ENCODE results near the gene PLA2G1B.
"Not testable (repeated sequence)": the region's sequence is repeated elsewhere in the genome, so short reads cannot be mapped to it uniquely, and the experiment has no call there.

Gene PLA2G1B

DNA sequence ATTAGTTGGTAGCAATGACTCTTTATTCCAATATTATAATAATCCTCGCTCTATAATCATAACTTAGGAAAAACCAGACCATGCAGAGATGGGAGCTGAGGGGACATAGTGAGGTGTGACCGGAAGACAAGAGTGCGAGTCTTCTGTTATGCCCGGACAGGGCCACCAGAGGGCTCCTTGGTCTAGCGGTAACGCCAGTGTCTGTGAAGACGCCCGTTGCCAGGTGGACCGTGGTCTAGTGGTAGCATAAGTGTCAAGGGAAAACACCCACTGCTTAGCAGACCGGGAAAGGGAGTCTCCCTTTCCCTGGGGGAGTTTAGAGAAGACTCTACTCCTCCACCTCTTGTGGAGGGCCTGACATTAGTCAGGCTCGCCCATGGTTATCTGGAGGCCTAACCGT is 7.9 kb upstream of the PLA2G1B start:
- H3K4me2 ChIP-seq (ENCODE audit: low read depth, low read length); H3K27ac ChIP-seq (ENCODE audit: low read length); H3K36me3 ChIP-seq (replicated peaks; ENCODE audit: insufficient read depth, low read length); H3F3A ChIP-seq (ENCODE audit: insufficient read depth, low read length); H2AFZ ChIP-seq (ENCODE audit: low read length); H4K20me1 ChIP-seq (ENCODE audit: insufficient read depth, low read length); H3K9me3 ChIP-seq (replicated peaks; ENCODE audit: insufficient read depth, low read length); H3K9ac ChIP-seq (ENCODE audit: low read length); H3K4me3 ChIP-seq (ENCODE audit: low read length); H3K9me2 ChIP-seq (replicated peaks; ENCODE audit: insufficient read depth, low read length); H3K4me1 ChIP-seq (ENCODE audit: low read length); H3K79me2 ChIP-seq (ENCODE audit: low read length); H3K27me3 ChIP-seq (replicated peaks; ENCODE audit: insufficient read depth, low read length): not testable (repeated sequence)
- DNase-seq = peak; percentile 53
- TF ChIP-seq, protein P1, sequence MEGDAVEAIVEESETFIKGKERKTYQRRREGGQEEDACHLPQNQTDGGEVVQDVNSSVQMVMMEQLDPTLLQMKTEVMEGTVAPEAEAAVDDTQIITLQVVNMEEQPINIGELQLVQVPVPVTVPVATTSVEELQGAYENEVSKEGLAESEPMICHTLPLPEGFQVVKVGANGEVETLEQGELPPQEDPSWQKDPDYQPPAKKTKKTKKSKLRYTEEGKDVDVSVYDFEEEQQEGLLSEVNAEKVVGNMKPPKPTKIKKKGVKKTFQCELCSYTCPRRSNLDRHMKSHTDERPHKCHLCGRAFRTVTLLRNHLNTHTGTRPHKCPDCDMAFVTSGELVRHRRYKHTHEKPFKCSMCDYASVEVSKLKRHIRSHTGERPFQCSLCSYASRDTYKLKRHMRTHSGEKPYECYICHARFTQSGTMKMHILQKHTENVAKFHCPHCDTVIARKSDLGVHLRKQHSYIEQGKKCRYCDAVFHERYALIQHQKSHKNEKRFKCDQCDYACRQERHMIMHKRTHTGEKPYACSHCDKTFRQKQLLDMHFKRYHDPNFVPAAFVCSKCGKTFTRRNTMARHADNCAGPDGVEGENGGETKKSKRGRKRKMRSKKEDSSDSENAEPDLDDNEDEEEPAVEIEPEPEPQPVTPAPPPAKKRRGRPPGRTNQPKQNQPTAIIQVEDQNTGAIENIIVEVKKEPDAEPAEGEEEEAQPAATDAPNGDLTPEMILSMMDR (IDR thresholded peaks at IDR 0.05; ENCODE audit: low read length) = peak; percentile 42

DNA sequence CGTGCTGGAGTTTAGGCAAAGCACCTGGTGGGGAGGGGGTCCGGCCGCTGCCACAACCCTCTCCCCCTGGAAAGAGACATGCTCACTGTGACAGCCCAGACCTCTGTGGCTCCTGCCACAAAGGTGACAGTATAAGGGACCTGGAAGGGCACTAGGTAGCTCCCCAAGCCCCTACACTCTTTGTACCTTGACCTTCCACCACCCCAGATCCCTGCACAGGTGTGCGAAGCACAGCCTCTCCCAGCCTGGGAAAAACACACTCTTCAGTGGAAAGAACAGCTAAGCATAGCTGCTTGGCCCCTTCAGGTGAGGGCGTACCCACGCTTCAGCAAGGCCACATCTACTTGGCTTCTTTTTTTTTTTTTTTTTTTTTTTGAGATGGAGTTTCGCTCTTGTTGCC is 4.9 kb upstream of the PLA2G1B start:
- no peak overlapping the region for H3K27ac ChIP-seq (ENCODE audit: low read length)
- H3K4me2 ChIP-seq (ENCODE audit: low read depth, low read length) = no peak overlapping the region
- H3K27me3 ChIP-seq (replicated peaks; ENCODE audit: insufficient read depth, low read length) = no peaks in the 10 kb centered on the region
- H3K4me3 ChIP-seq (ENCODE audit: low read length) = no peak overlapping the region
- H3K79me2 ChIP-seq (ENCODE audit: low read length) = no peaks in the 10 kb centered on the region
- no peaks in the 10 kb centered on the region for H3F3A ChIP-seq (ENCODE audit: insufficient read depth, low read length)
- H3K36me3 ChIP-seq (replicated peaks; ENCODE audit: insufficient read depth, low read length) = no peaks in the 10 kb centered on the region
- TF ChIP-seq EZH2phosphoT487 (IDR thresholded peaks at IDR 0.05; ENCODE audit: low read length) (no peak), EZH2 (optimal IDR thresholded peaks at IDR 0.05; ENCODE audit: low read depth, low read length) (no peak)
- TF ChIP-seq, protein P1 (IDR thresholded peaks at IDR 0.05; ENCODE audit: low read length) = no peak
- H3K9ac ChIP-seq (ENCODE audit: low read length) = no peak overlapping the region
- no peak overlapping the region for H2AFZ ChIP-seq (ENCODE audit: low read length)
- no peaks in the 10 kb centered on the region for H3K9me2 ChIP-seq (replicated peaks; ENCODE audit: insufficient read depth, low read length)
- no peaks in the 10 kb centered on the region for H3K4me1 ChIP-seq (ENCODE audit: low read length)
- no peaks in the 10 kb centered on the region for H4K20me1 ChIP-seq (ENCODE audit: insufficient read depth, low read length)
- H3K9me3 ChIP-seq (replicated peaks; ENCODE audit: insufficient read depth, low read length) = no peaks in the 10 kb centered on the region
- DNase-seq = no peak

DNA sequence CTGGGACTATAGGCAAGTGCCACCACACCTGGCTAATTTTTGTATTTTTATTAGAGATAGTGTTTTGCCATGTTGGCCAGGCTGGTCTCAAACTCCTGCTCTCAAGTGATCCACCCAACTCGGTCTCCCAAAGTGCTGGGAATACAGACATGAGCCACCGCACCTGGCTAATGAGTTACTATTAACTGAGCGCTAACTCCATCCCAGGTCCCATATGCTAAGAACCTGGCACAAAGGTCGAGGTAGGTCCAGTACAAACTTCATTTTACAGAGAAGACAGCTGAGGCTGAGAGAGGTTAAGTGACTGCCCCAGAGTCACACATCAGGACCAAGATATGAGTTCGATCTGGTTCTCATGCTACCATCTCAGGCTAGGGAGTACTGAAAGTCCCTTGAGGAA is 4.5 kb upstream of the PLA2G1B start:
- Histone ChIP-seq H3K27me3 (replicated peaks; ENCODE audit: insufficient read depth, low read length) (no peaks in the 10 kb centered on the region), H3K79me2 (ENCODE audit: low read length) (no peaks in the 10 kb centered on the region), H3K9me2 (replicated peaks; ENCODE audit: insufficient read depth, low read length) (no peaks in the 10 kb centered on the region), H3K4me1 (ENCODE audit: low read length) (no peaks in the 10 kb centered on the region), H3K27ac (ENCODE audit: low read length) (no peak overlapping the region), H3K4me3 (ENCODE audit: low read length) (no peak overlapping the region), H4K20me1 (ENCODE audit: insufficient read depth, low read length) (no peaks in the 10 kb centered on the region), H2AFZ (ENCODE audit: low read length) (no peak overlapping the region), H3F3A (ENCODE audit: insufficient read depth, low read length) (no peaks in the 10 kb centered on the region), H3K9ac (ENCODE audit: low read length) (no peak overlapping the region), H3K36me3 (replicated peaks; ENCODE audit: insufficient read depth, low read length) (no peaks in the 10 kb centered on the region), H3K9me3 (replicated peaks; ENCODE audit: insufficient read depth, low read length) (no peaks in the 10 kb centered on the region), H3K4me2 (ENCODE audit: low read depth, low read length) (no peak overlapping the region)
- no peak for DNase-seq
- TF ChIP-seq, protein P1 (IDR thresholded peaks at IDR 0.05; ENCODE audit: low read length) = no peak

DNA sequence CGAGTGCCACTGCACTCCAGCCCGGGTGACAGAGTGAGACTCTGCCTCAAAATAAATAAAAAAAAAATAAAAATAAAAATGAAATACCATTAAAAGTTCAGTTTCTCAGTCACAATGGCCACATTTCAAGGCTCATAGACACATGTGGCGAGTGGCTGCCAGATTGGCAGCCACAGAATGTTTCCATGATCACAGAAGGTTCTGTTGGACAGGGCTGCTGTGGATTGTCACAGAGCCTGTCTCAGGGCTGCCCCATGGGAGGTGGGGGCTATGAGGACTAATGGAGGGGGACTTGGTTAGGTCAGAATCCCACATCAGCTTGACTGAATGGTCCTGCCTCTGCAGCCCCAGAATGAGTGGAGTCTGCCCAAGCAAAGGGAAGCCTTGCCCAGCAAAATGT is 3.8 kb upstream of the PLA2G1B start:
- H3K9me3 ChIP-seq (replicated peaks; ENCODE audit: insufficient read depth, low read length) = no peaks in the 10 kb centered on the region
- no peak for TF ChIP-seq EZH2phosphoT487 (IDR thresholded peaks at IDR 0.05; ENCODE audit: low read length)
- TF ChIP-seq, protein P1 (IDR thresholded peaks at IDR 0.05; ENCODE audit: low read length) = no peak
- no peak for TF ChIP-seq EZH2 (optimal IDR thresholded peaks at IDR 0.05; ENCODE audit: low read depth, low read length)

More for the DNA sequence above, 3.8 kb upstream of the PLA2G1B start:
- H3K36me3 ChIP-seq (replicated peaks; ENCODE audit: insufficient read depth, low read length) = no peaks in the 10 kb centered on the region
- H3K79me2 ChIP-seq (ENCODE audit: low read length) = no peaks in the 10 kb centered on the region
- no peaks in the 10 kb centered on the region for H3F3A ChIP-seq (ENCODE audit: insufficient read depth, low read length)
- no peaks in the 10 kb centered on the region for H3K9me2 ChIP-seq (replicated peaks; ENCODE audit: insufficient read depth, low read length)
- no peak for DNase-seq
- no peak overlapping the region for H3K27ac ChIP-seq (ENCODE audit: low read length)
- no peak overlapping the region for H3K4me2 ChIP-seq (ENCODE audit: low read depth, low read length)
- H4K20me1 ChIP-seq (ENCODE audit: insufficient read depth, low read length) = no peaks in the 10 kb centered on the region
- H3K9ac ChIP-seq (ENCODE audit: low read length) = no peak overlapping the region
- H3K4me1 ChIP-seq (ENCODE audit: low read length) = no peaks in the 10 kb centered on the region
- H3K4me3 ChIP-seq (ENCODE audit: low read length) = no peak overlapping the region
- H3K27me3 ChIP-seq (replicated peaks; ENCODE audit: insufficient read depth, low read length) = no peaks in the 10 kb centered on the region
- H2AFZ ChIP-seq (ENCODE audit: low read length) = no peak overlapping the region
